ENCODE data around the gene PGLYRP3.

- TF ChIP-seq CTCF (IDR thresholded peaks at IDR 0.05) (no peak), POLR2A (IDR thresholded peaks at IDR 0.05) (no peak), EP300 (IDR thresholded peaks at IDR 0.05) (no peak)
Measured at GRCh38 chr1:153353226-153353947, 40.6 kb upstream of the PGLYRP3 start.
